Right renal pelvis (tissue), 4 donors: ENCODE measurements around the gene UMODL1. TPM values are rescaled to one million over a fixed set of nuclear protein-coding genes. Genes with fewer than 3 reads are reported as not detected.
"Not testable (repeated sequence)": the region's sequence is repeated elsewhere in the genome, so short reads cannot be mapped to it uniquely, and the experiment has no call there.

Source experiments
- DNase-seq, 4 donors: peaks; one replicate each; pipeline ENCODE4 v3.0.0-alpha.2; 2013; ENCODE audit warnings: low read depth in 4 of 4, low spot score in 3 of 4, missing footprints in 1 of 4
- polyA plus RNA-seq, 4 donors: library from polyadenylated mRNA; unstranded; fragments of 120-200 nt; gene quantifications; one replicate each; pipeline ENCODE4 v1.2.1, GENCODE V29; 2013; ENCODE audit not compliant: insufficient read length in 4 of 4

UMODL1 gene
- polyA plus RNA-seq, 4 donors, result 0.06 to 0.20 (median 0.11) TPM

DNA sequence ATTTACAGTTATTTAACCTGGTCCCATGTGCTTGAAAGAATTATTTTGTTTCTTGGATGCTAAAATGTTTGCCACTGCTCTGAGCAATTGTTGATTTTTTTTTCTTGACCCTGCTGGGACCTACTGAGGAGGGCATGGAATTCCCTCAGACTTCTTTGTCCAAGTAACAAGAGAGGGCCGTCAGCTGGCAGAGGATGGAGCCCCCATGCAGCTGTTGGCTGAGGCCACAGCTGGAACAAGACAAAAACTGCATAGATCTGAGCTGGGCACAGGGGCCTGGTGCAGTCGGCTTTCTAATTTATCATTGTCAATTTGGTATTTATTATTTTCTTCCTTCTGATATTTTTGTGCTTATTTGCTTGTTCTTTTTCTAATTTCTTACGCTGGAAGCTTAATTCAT is 108.2 kb downstream of the UMODL1 start:
- DNase-seq, result no peak

DNA sequence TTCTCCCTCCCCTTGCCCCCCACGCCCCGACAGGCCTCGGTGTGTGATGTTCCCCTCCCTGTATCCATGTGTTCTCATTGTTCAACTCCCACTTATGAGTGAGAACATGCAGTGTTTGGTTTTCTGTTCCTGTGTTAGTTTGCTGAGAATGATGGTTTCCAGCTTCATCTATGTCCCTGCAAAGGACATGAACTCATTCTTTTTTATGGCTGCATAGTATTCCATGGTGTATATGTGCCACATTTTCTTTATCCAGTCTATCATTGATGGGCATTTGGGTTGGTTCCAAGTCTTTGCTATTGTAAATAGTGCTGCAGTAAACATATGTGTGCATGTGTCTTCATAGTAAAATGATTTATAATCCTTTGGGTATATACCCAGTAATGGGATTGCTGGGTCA is 108.9 kb downstream of the UMODL1 start:
- not testable (repeated sequence) for DNase-seq

DNA sequence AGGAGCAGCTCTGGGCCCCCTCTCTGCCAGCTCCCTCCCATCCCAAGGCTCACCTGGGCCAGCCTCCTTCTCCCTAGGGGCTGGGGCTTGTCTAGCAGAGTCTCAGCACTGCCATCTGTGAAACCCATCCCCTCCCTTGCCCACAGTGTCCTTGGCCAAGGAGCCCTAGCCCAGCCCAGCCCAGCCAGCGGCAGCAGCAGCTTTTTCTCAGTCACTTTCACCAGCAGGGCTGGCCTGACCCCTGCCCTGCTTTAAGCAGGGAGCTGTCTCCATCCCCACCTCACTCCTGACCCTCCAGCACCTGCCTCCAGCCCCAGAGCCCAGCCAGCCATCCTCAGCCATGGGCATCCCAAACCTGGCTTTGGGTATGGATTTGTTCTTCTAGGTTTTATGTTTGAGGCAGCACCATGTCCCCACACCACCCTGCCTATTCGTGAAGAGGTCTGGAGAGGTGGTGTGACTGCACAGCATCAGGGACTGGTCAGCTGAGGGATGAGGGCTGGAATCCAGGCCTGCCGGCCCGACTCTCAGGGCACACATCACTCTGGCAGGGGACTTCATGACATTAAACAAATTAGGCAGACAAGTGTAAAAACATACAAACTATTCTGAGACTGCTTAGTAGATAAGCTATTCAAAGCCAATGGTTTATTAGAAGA is 111.7 kb downstream of the UMODL1 start:
- DNase-seq, result no peak

- no peak for DNase-seq
Measured at GRCh38 chr21:42183374-42184266, 112.5 kb downstream of the UMODL1 start.

- no peak for DNase-seq
Measured at GRCh38 chr21:42186591-42186990, 115.5 kb downstream of the UMODL1 start.

DNA sequence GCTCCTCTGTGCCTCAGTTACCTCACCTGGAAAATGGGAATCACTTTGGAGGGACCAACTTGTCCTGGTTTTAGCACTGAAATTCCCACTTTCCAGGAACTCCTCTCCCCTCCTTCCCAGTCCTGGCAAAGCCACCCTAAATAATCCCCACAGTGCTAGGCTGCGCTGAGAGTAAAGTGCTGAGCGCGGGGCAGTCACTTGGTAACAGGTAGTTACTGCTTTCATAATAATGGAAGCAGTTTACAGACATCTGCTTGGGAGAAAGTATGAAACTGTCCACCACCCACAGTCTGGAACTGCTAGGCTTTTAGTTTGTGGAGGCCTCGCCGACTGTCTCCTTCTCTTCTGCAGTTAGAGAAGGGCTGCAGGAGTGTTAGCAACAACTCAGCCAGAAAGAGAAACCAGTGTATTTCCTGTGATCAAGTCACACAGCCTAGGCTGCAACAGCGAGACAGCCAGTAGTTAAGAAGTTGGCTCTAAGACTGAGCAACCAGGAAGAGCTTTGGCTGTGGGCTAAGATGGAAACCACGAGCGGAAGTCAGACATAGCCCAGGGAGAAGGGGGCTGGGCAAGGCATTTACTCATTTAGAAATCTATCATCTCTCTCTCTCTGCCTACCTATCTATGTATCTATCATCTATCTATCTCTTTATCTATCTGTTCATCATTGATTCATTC is 117.0 kb downstream of the UMODL1 start:
- no peak for DNase-seq

- DNase-seq, result no peak
Measured at GRCh38 chr21:42188663-42189062, 117.5 kb downstream of the UMODL1 start.

DNA sequence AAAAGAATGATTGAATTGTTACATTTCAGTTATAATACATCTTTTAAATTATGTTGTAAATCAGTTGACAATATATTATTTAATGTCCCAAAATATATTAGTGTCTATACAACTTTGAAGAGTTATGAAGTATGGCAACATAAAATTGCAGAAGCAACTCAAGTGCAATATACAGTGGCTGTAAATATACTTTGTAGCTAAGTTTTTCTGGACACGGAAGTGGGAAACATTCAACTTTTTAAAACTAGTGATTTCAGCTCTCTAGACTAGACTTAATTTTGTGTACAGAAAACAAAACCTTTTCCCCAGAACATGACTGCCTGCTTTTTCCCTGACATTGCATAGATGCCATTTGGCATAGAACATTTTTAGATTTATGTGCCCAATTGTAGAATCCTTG is 118.3 kb downstream of the UMODL1 start:
- no peak for DNase-seq

DNA sequence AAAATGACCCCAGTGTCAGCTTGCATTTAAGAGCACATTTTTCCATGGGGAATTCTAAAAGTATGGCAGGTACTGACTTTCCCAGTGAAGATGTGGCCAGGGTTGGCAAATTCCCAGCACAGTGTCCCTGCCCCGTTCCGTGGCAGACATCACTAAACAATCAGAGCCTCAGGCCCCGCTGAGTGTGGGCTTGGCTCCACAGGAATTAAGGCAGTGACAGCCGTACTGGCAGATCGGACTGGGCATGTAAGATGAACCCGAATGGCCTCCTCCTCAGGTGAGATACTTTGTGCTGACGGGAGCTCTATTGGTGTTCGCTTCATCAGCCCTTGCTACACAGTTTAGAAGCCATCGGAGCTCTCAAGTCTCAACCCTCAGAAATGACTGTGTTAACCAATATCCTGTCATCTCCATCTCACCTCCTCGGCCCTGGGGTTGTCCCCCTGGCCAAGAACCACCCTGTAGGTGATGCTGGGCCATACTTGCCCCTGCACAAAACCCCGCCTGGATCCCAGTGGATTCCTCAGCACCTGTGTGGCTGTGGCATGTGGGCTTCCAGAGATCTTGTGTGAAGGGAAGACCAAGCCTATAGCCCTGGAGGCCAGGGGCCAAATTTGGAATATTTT is 118.9 kb downstream of the UMODL1 start:
- no peak for DNase-seq

DNA sequence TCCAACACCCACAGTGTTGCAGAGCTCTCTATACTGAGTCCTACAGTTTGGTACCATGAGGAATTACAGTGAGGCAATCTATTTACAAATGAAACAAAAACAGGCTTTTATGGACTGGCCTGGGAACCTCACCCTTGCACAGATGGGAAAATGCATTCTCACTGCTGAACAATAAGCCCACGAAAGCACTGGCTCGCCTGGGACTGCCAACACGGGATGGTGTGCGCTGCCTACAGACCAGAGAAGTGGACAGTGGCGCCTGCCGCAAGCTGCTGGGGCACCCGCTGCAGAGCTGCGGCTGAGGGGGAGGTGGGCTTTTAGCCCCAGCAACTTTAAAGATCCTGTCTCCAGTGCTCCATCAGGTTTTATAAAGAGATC is 119.4 kb downstream of the UMODL1 start:
- DNase-seq, result no peak

- no peak for DNase-seq
Measured at GRCh38 chr21:42191064-42191463, 119.9 kb downstream of the UMODL1 start.

- no peak for DNase-seq
Measured at GRCh38 chr21:42191696-42192595, 120.8 kb downstream of the UMODL1 start.

Other genes with a start within 250 kb of the UMODL1 start
- gene PRDM15, start 192.0 kb upstream of the UMODL1 start, polyA plus RNA-seq, result 1 to 10 TPM; 5.6 to 6.4 (median 6.2) TPM
- 10 to 100 TPM; 13.3 to 16.5 (median 14.0) TPM for gene C2CD2, start 117.3 kb upstream of the UMODL1 start, polyA plus RNA-seq
- 10 to 100 TPM; 11.0 to 11.6 (median 11.3) TPM for gene ZBTB21, start 61.0 kb upstream of the UMODL1 start, polyA plus RNA-seq
- gene ABCG1, start 147.8 kb downstream of the UMODL1 start, polyA plus RNA-seq, result 10 to 100 TPM in 3 of 4 donors, 1 to 10 TPM in 1; 8.5 to 11.5 (median 10.3) TPM
- 1 to 10 TPM; 3.1 to 6.2 (median 3.6) TPM for gene TFF3, start 244.1 kb downstream of the UMODL1 start, polyA plus RNA-seq